ENCODE results near the gene BAZ1A. TPM values are rescaled to one million over a fixed set of nuclear protein-coding genes. Genes with fewer than 3 reads are reported as not detected.

The BAZ1A gene
- total RNA-seq, 1 donor from 2014 or later = 5.6 TPM

DNA sequence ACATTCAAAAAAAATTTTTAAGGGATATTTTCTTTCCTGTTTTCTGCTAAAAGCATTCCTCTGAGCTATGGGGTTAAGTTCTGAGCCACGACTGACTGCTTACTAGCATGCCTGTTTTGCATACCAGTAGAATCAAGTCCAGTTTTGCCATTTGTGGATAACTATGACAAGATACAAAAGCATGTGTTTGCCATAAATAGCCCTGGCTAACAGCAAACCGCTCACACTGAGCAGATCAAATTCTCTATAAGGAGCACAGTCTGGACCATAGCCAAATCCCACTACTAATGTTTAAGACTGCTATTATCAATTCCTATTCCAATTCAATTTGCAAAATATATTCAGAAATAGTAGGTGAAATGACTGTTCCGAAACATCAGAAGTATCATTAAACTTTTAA, 164.0 kb downstream of the BAZ1A start:
- ATAC-seq (peak; percentile 25), DNase-seq (ENCODE audit: missing footprints) (no peak)
- intact Hi-C loops (cut with DNase I) = loop anchor here (5.0 kb wide), 1 partner anchor 161 kb away; no protein-coding TSS in a partner anchor

GRCh38 chr14:34710744-34711143, 164.4 kb downstream of the BAZ1A start:
- DNase-seq (ENCODE audit: missing footprints) (no peak), ATAC-seq (no peak)

GRCh38 chr14:34710006-34710405, 165.2 kb downstream of the BAZ1A start:
- ATAC-seq (no peak), DNase-seq (ENCODE audit: missing footprints) (no peak)
- intact Hi-C loops (cut with DNase I) = loop anchor here (5.0 kb wide), 1 partner anchor 162 kb away; no protein-coding TSS in a partner anchor

More at GRCh38 chr14:34710744-34711143, 164.4 kb downstream of the BAZ1A start:
- intact Hi-C loops (cut with DNase I) = loop anchor here (5.0 kb wide), 1 partner anchor 162 kb away; no protein-coding TSS in a partner anchor

- no peak for ATAC-seq
- no peak for DNase-seq (ENCODE audit: missing footprints)
- intact Hi-C loops (cut with DNase I) = no loop called here
Measured at GRCh38 chr14:34707722-34708121, 167.4 kb downstream of the BAZ1A start.

Other genes with a start within 250 kb of the BAZ1A start
- 66.4 TPM for gene SNX6, start 245.2 kb downstream of the BAZ1A start, total RNA-seq
- 547 TPM for gene CFL2, start 160.8 kb downstream of the BAZ1A start, total RNA-seq
- gene SRP54, start 107.6 kb upstream of the BAZ1A start, total RNA-seq = 29.6 TPM
- 66.5 TPM for gene FAM177A1, start 170.9 kb upstream of the BAZ1A start, total RNA-seq
- 26.8 TPM for gene PPP2R3C, start 246.6 kb upstream of the BAZ1A start, total RNA-seq
- gene PRORP, start 247.2 kb upstream of the BAZ1A start, total RNA-seq = 22.0 TPM